Hepatocyte (in vitro differentiated cells): ENCODE measurements around the gene CELA1.
"Not testable (repeated sequence)": the region's sequence is repeated elsewhere in the genome, so short reads cannot be mapped to it uniquely, and the experiment has no call there.

Experiments used
- CTCF ChIP-seq: fragments of 200-600 bp; sonication (generic); IDR thresholded peaks from 2 replicates; pipeline ENCODE4 v1.5.1; 2016; ENCODE audit warnings: antibody characterized with exemption, mild to moderate bottlenecking; ENCODE audit not compliant: poor library complexity
- EZH2 ChIP-seq: fragments of 200-600 bp; sonication (generic); IDR thresholded peaks from 2 replicates; pipeline ENCODE4 v1.6.1; 2016; ENCODE audit warnings: antibody characterized with exemption, mild to moderate bottlenecking, borderline replicate concordance

GRCh38 chr12:51294097-51294496 lies 52.4 kb downstream of the CELA1 start:
- TF ChIP-seq CTCF, EZH2: not testable (repeated sequence)
